ENCODE measurements around the gene ARVCF. TPM values are rescaled to one million over a fixed set of nuclear protein-coding genes. Genes with fewer than 3 reads are reported as not detected.

Gene ARVCF
- total and polyA plus RNA-seq, 2 experiments from 2014 or later = 15.6 to 122 TPM

DNA sequence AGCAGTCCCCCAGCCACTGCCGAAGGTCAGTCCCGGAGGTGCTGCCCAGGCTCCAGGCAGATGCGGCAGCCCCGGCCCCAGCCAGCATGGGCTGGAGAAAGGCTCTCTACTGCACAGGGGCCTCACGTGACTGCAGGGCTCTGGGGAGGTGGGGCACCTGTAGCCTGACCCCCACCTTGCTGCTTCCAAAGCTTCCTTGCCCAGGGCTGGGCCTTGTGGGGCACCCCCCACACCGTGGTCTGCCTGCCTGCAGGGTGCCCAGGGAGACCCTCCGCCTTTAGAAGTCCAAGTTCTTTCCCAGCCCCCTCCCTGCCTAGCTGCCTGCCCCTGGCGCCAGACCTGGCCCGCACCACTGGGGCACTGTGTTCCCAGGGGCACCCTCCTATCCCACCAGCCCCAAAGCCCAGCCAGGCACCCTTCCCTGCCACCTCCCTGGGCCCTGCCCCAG is 46.6 kb downstream of the ARVCF start (continued):
- TF ChIP-seq, protein P1, sequence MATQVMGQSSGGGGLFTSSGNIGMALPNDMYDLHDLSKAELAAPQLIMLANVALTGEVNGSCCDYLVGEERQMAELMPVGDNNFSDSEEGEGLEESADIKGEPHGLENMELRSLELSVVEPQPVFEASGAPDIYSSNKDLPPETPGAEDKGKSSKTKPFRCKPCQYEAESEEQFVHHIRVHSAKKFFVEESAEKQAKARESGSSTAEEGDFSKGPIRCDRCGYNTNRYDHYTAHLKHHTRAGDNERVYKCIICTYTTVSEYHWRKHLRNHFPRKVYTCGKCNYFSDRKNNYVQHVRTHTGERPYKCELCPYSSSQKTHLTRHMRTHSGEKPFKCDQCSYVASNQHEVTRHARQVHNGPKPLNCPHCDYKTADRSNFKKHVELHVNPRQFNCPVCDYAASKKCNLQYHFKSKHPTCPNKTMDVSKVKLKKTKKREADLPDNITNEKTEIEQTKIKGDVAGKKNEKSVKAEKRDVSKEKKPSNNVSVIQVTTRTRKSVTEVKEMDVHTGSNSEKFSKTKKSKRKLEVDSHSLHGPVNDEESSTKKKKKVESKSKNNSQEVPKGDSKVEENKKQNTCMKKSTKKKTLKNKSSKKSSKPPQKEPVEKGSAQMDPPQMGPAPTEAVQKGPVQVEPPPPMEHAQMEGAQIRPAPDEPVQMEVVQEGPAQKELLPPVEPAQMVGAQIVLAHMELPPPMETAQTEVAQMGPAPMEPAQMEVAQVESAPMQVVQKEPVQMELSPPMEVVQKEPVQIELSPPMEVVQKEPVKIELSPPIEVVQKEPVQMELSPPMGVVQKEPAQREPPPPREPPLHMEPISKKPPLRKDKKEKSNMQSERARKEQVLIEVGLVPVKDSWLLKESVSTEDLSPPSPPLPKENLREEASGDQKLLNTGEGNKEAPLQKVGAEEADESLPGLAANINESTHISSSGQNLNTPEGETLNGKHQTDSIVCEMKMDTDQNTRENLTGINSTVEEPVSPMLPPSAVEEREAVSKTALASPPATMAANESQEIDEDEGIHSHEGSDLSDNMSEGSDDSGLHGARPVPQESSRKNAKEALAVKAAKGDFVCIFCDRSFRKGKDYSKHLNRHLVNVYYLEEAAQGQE (IDR thresholded peaks at IDR 0.05; ENCODE audit: unreplicated experiment) = no peak

DNA sequence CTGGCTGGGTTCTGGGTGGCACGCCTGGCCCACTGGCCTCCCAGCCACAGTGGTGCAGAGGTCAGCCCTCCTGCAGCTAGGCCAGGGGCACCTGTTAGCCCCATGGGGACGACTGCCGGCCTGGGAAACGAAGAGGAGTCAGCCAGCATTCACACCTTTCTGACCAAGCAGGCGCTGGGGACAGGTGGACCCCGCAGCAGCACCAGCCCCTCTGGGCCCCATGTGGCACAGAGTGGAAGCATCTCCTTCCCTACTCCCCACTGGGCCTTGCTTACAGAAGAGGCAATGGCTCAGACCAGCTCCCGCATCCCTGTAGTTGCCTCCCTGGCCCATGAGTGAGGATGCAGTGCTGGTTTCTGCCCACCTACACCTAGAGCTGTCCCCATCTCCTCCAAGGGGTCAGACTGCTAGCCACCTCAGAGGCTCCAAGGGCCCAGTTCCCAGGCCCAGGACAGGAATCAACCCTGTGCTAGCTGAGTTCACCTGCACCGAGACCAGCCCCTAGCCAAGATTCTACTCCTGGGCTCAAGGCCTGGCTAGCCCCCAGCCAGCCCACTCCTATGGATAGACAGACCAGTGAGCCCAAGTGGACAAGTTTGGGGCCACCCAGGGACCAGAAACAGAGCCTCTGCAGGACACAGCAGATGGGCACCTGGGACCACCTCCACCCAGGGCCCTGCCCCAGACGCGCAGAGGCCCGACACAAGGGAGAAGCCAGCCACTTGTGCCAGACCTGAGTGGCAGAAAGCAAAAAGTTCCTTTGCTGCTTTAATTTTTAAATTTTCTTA is 47.3 kb downstream of the ARVCF start:
- no peak overlapping the region for H2AFZ ChIP-seq
- H3K4me3 ChIP-seq = no peak overlapping the region
- DNase-seq (ENCODE audit: low spot score) = no peak
- 0 out of 2 replicates have a peak, but pooled peaks cover 4% of the 10 kb centered on the region for H3F3A ChIP-seq (replicated peaks; ENCODE audit: low read depth)
- H3K79me2 ChIP-seq (replicated peaks; ENCODE audit: insufficient read depth) = no peaks in the 10 kb centered on the region
- no peak for ATAC-seq
- Mint-ChIP-seq H3K27me3 (ENCODE audit: insufficient read depth, low read depth, poor library complexity) (peaks cover 5% of the 10 kb centered on the region), H3K4me1 (peaks cover 10% of the 10 kb centered on the region), H3K36me3 (ENCODE audit: low read depth) (peaks cover 25% of the 10 kb centered on the region), H3K9me3 (no peaks in the 10 kb centered on the region), H3K27ac (no peak overlapping the region), H3K4me3 (no peak overlapping the region)
- no peaks in the 10 kb centered on the region for H3K9me2 ChIP-seq (ENCODE audit: insufficient read depth)
- no peaks in the 10 kb centered on the region for H3K27me3 ChIP-seq (ENCODE audit: insufficient read depth)
- no peak overlapping the region for H3K27ac ChIP-seq (ENCODE audit: low read depth)
- H4K20me1 ChIP-seq (replicated peaks; ENCODE audit: insufficient read depth) = no peaks in the 10 kb centered on the region; the same call in 1 of the 2 replicates
- H3K4me2 ChIP-seq = no peak overlapping the region
- no peak for TF ChIP-seq JUNB (IDR thresholded peaks at IDR 0.05; ENCODE audit: unreplicated experiment)
- no peaks in the 10 kb centered on the region for H3K4me1 ChIP-seq (ENCODE audit: insufficient read depth)
- H3K36me3 ChIP-seq (ENCODE audit: insufficient read depth) = no peaks in the 10 kb centered on the region

DNA sequence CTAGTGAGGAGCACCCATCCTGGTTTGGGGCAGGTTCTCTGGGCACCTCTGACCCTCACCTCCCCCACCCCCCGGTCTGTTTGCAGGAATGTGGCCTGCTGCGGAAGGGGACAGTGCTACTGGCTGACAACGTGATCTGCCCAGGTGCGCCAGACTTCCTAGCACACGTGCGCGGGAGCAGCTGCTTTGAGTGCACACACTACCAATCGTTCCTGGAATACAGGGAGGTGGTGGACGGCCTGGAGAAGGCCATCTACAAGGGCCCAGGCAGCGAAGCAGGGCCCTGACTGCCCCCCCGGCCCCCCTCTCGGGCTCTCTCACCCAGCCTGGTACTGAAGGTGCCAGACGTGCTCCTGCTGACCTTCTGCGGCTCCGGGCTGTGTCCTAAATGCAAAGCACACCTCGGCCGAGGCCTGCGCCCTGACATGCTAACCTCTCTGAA is 48.2 kb downstream of the ARVCF start:
- Histone ChIP-seq H3K27me3 (ENCODE audit: insufficient read depth) (no peaks in the 10 kb centered on the region), H2AFZ (no peak overlapping the region), H3K9me2 (ENCODE audit: insufficient read depth) (no peaks in the 10 kb centered on the region), H3K4me1 (ENCODE audit: insufficient read depth) (no peaks in the 10 kb centered on the region), H4K20me1 (replicated peaks; ENCODE audit: insufficient read depth) (no peaks in the 10 kb centered on the region; the same call in 1 of the 2 replicates), H3K36me3 (ENCODE audit: insufficient read depth) (no peaks in the 10 kb centered on the region), H3K4me2 (no peak overlapping the region), H3K79me2 (replicated peaks; ENCODE audit: insufficient read depth) (no peaks in the 10 kb centered on the region), H3K27ac (ENCODE audit: low read depth) (no peak overlapping the region), H3K4me3 (no peak overlapping the region), H3F3A (replicated peaks; ENCODE audit: low read depth) (0 out of 2 replicates have a peak, but pooled peaks cover 4% of the 10 kb centered on the region)
- peaks cover 17% of the 10 kb centered on the region; the same call in 2 of the 3 replicates for H3K36me3 Mint-ChIP-seq (ENCODE audit: low read depth)
- ATAC-seq = no peak
- DNase-seq (ENCODE audit: low spot score) = no peak
- no peaks in the 10 kb centered on the region for H3K9me3 Mint-ChIP-seq
- H3K4me1 Mint-ChIP-seq = peaks cover 10% of the 10 kb centered on the region
- H3K4me3 Mint-ChIP-seq = no peak overlapping the region
- peaks cover 5% of the 10 kb centered on the region for H3K27me3 Mint-ChIP-seq (ENCODE audit: insufficient read depth, low read depth, poor library complexity)
- H3K27ac Mint-ChIP-seq = no peak overlapping the region
- no peak for TF ChIP-seq ZNF114 (CRISPR knock-in tag; IDR thresholded peaks at IDR 0.05)
- no peak for TF ChIP-seq NANOG (IDR thresholded peaks at IDR 0.05; ENCODE audit: borderline replicate concordance)
- no peak for TF ChIP-seq CREB1 (CRISPR knock-in tag; IDR thresholded peaks at IDR 0.05; ENCODE audit: low read depth)
- no peak for TF ChIP-seq JUNB (IDR thresholded peaks at IDR 0.05; ENCODE audit: unreplicated experiment)
- no peak for TF ChIP-seq ZNF331 (CRISPR knock-in tag; IDR thresholded peaks at IDR 0.05; ENCODE audit: low read depth)
- TF ChIP-seq, protein P2, sequence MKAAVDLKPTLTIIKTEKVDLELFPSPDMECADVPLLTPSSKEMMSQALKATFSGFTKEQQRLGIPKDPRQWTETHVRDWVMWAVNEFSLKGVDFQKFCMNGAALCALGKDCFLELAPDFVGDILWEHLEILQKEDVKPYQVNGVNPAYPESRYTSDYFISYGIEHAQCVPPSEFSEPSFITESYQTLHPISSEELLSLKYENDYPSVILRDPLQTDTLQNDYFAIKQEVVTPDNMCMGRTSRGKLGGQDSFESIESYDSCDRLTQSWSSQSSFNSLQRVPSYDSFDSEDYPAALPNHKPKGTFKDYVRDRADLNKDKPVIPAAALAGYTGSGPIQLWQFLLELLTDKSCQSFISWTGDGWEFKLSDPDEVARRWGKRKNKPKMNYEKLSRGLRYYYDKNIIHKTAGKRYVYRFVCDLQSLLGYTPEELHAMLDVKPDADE (IDR thresholded peaks at IDR 0.05) = no peak
- no peak for TF ChIP-seq EZH2phosphoT487 (IDR thresholded peaks at IDR 0.05; ENCODE audit: unreplicated experiment)
- TF ChIP-seq STAT1 (IDR thresholded peaks at IDR 0.05; ENCODE audit: unreplicated experiment) = no peak
- no peak for TF ChIP-seq EZH2 (IDR thresholded peaks at IDR 0.05; ENCODE audit: low read depth, unreplicated experiment)
- TF ChIP-seq POLR2AphosphoS5 (IDR thresholded peaks at IDR 0.05; ENCODE audit: low read depth) = no peak
- TF ChIP-seq, protein P1 (IDR thresholded peaks at IDR 0.05; ENCODE audit: unreplicated experiment) = no peak
